Mesodermal cell (in vitro differentiated cells): ENCODE results near the gene EXTL1.

Experiments used
- H3K27ac ChIP-seq: 2 replicates; pipeline ENCODE4 v1.7.0; 2013; ENCODE audit warnings: mild to moderate bottlenecking, low read depth, low read length, moderate library complexity; ENCODE audit not compliant: severe bottlenecking
- H3K36me3 ChIP-seq: 2 replicates; pipeline ENCODE4 v1.7.1; 2013; ENCODE audit warnings: mild to moderate bottlenecking, low read length, moderate library complexity; ENCODE audit not compliant: control insufficient read depth, insufficient read depth
- H3K4me1 ChIP-seq: one replicate; pipeline ENCODE4 v1.7.1; 2013; ENCODE audit warnings: mild to moderate bottlenecking, low read length; ENCODE audit not compliant: insufficient read depth, control insufficient read depth, poor library complexity, severe bottlenecking
- H3K4me3 ChIP-seq: 2 replicates; pipeline ENCODE4 v1.7.0; 2013; ENCODE audit warnings: low read length, control low read depth, mild to moderate bottlenecking; ENCODE audit not compliant: insufficient read depth, poor library complexity, severe bottlenecking; ENCODE audit errors: extremely low read depth
- H3K9me3 ChIP-seq: 2 replicates; pipeline ENCODE4 v1.7.1; 2013; ENCODE audit warnings: mild to moderate bottlenecking, low read length, moderate library complexity; ENCODE audit not compliant: control insufficient read depth
- WGBS, 2 experiments: methylation state at CpG; one replicate each; pipeline ENCODE4 v1.1.5; 2013; ENCODE audit warnings: missing lambda C conversion rate in 2 of 2; ENCODE audit not compliant: insufficient coverage in 2 of 2; 5-methylcytosine and 5-hydroxymethylcytosine counted together

Gene EXTL1

DNA sequence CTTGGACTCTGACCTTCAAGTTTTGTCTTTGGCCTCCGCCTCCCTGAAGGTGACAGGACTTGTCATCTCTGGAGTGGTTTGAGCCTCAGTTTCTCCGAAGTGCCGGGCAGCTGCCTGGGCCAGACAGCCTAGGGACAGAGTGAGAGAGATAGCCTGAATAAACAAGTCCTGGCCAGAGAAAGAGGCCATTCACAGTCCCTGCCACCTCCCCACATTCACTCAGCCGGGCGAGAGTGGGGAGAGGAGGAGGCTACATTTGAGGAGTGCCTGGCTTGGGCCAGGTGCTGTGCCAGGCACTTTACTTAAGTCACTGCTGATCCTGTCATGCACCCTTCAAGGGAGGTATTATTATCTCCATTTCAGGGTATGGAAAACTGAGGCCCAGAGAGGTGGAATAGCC is 3.5 kb downstream of the EXTL1 start:
- WGBS, 2 experiments: 93 to 100% methylated on average over 2 to 3 of the region's 5 CpGs
- H3K36me3 ChIP-seq: no peaks in the 10 kb centered on the region
- H3K4me3 ChIP-seq: no peak overlapping the region
- no peak overlapping the region for H3K27ac ChIP-seq
- peaks cover 28% of the 10 kb centered on the region for H3K4me1 ChIP-seq
- no peaks in the 10 kb centered on the region for H3K9me3 ChIP-seq

GRCh38 chr1:26025517-26025916 is 3.9 kb downstream of the EXTL1 start:
- no peak overlapping the region for H3K27ac ChIP-seq
- H3K4me1 ChIP-seq: peaks cover 25% of the 10 kb centered on the region
- H3K9me3 ChIP-seq: no peaks in the 10 kb centered on the region
- H3K36me3 ChIP-seq: no peaks in the 10 kb centered on the region
- 92 to 95% methylated on average over 4 of the region's 5 CpGs for WGBS, 2 experiments
- H3K4me3 ChIP-seq: no peak overlapping the region

GRCh38 chr1:26027716-26028489 is 6.3 kb downstream of the EXTL1 start:
- Histone ChIP-seq H3K9me3 (no peaks in the 10 kb centered on the region), H3K36me3 (no peaks in the 10 kb centered on the region), H3K27ac (no peak overlapping the region), H3K4me1 (peaks cover 10% of the 10 kb centered on the region), H3K4me3 (no peak overlapping the region)
- WGBS, 2 experiments: 48% methylated on average over 2 to 3 of the region's 3 CpGs

GRCh38 chr1:26028490-26028980 is 7.0 kb downstream of the EXTL1 start:
- Histone ChIP-seq H3K36me3 (no peaks in the 10 kb centered on the region), H3K27ac (no peak overlapping the region), H3K4me1 (peaks cover 10% of the 10 kb centered on the region), H3K4me3 (no peak overlapping the region), H3K9me3 (no peaks in the 10 kb centered on the region)
- WGBS, 2 experiments: 82 to 85% methylated on average over 6 to 8 of the region's 8 CpGs

DNA sequence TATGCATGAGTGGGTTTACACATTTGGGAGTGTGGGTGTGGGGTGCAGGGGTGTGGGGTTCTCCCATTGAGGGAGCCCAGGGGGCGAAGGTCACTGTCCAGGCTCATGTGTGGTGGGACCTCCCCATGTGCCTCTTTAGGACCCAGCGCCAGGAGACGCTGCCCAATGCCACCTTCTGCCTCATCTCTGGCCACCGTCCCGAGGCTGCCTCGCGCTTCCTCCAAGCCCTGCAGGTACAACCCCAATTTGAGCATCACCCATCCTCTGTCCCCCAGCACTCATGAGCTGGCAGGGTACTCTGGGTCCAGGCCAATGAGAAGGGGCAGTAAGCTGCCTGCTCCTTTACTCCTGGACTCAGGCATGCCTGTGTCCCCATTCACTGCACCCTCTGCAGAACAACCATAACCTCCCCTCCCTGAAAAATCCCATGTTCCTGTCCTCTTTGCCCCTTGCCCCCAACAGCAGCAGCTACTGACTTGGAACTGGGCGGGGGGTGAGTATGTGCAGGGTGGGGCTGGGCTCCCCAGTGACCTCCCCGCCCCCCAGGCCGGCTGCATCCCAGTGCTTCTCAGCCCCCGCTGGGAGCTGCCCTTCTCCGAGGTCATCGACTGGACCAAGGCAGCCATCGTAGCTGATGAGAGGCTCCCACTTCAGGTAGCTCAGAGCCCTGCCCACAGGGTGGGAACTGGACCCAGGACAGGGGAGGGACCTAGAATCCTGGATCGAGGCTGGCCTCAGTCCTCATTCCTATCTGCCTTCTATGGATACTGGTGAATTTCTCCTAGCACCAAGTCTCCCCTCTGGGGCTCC is 7.7 kb downstream of the EXTL1 start:
- WGBS, 2 experiments: 85 to 86% methylated on average over 12 to 14 of the region's 15 CpGs
- H3K4me3 ChIP-seq: no peak overlapping the region

DNA sequence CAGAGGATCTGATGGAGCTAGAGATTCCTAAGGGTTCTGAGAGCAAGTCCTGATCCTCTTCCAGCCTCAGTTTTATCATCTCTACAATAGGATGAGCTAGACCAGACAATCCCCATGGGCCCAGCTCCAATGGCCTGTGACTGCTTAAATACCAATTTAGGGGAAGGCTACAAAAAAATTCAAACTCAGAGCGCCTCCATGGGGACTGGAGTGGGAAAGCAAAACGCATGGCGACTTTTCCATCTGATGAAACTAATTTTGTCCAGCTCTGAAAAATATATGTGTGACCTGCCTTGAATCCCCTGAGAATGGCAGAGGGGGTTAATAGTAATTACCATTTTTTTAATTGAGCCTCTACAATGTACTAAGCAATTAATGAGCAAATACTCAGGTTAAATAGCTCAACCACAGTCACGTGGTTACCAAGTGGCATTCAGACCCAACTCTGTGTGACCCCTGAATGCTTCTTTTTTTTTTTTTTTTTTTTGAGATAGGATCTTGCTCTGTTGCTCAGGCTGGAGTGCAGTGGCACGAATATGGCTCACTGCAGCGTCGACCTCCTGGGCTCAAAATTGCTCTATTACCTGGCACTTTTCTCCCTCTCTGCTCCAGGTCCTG is 8.4 kb downstream of the EXTL1 start:
- Histone ChIP-seq H3K27ac (no peak overlapping the region), H3K9me3 (no peaks in the 10 kb centered on the region), H3K4me3 (no peak overlapping the region), H3K36me3 (no peaks in the 10 kb centered on the region), H3K4me1 (no peaks in the 10 kb centered on the region)
- 75 to 82% methylated on average over 6 to 7 of the region's 7 CpGs for whole genome bisulfite sequencing, 2 experiments

More for the DNA sequence above, 7.7 kb downstream of the EXTL1 start:
- Histone ChIP-seq H3K4me1 (peaks cover 3% of the 10 kb centered on the region), H3K9me3 (no peaks in the 10 kb centered on the region), H3K36me3 (no peaks in the 10 kb centered on the region), H3K27ac (no peak overlapping the region)

DNA sequence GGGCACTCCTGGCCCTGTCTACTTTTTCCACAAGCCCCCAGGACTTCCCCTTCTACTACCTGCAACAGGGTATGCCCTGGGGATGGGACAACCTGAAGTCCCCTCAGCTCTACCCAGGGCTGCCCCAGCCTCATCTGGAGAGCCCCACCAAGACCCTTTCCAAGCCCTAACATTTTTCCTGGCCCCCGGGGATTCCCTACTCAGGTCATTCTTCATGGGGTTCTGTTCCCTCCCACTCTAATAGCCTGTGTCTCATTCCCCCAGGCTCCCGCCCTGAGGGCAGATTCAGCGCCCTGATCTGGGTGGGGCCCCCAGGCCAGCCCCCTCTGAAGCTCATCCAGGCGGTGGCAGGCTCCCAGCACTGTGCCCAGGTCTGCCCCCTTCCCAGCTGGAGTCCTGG is 9.6 kb downstream of the EXTL1 start:
- no peaks in the 10 kb centered on the region for H3K4me1 ChIP-seq
- no peak overlapping the region for H3K27ac ChIP-seq
- H3K4me3 ChIP-seq: no peak overlapping the region
- 55 to 80% methylated on average over 2 of the region's 4 CpGs for WGBS, 2 experiments
- H3K36me3 ChIP-seq: no peaks in the 10 kb centered on the region
- H3K9me3 ChIP-seq: no peaks in the 10 kb centered on the region

- 80 to 93% methylated on average over 2 to 3 of the region's 3 CpGs for WGBS, 2 experiments
- no peaks in the 10 kb centered on the region for H3K9me3 ChIP-seq
- H3K36me3 ChIP-seq: no peaks in the 10 kb centered on the region
- no peak overlapping the region for H3K27ac ChIP-seq
- no peaks in the 10 kb centered on the region for H3K4me1 ChIP-seq
- no peak overlapping the region for H3K4me3 ChIP-seq
These were observed 10.1 kb downstream of the EXTL1 start for GRCh38 chr1:26031611-26032220.

DNA sequence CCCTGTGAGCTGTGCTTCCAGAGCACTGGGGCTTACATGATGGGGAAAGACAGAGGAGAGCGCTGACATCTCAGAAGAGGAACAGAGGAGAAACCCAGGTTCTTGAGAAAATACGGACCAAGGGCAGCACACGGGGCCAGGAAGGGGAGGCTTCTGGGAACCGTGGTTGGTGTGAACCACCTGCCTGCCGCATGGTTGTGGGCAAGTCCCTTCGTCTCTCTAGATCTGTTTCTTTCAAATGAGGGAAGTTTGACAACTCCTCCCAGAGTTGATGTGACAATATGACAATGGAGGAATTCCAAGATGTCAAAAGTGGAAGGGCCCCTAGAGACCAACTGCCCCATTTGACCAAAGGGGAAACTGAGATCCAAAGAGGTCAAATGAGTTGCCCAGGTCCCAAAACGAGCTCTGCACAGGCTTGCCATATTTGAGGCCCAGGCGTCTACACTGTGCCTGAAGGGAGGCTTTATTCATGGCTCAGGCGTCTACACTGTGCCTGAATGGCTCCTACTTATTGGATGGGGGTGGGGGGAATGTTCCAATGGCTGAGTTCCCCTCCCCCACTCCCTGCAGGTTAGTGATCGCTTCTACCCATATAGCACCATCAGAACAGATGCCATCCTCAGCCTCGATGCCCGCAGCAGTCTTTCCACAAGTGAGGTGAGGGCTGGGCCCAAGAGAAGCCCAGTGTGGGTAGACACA is 11.2 kb downstream of the EXTL1 start:
- H3K36me3 ChIP-seq: no peaks in the 10 kb centered on the region
- H3K9me3 ChIP-seq: no peaks in the 10 kb centered on the region
- WGBS, 2 experiments: 86 to 91% methylated on average over 7 to 8 of the region's 12 CpGs
- H3K27ac ChIP-seq: no peak overlapping the region
- no peak overlapping the region for H3K4me3 ChIP-seq
- no peaks in the 10 kb centered on the region for H3K4me1 ChIP-seq
